ENCODE results near the gene RNF212.
A peak's percentile ranks its signal among the peaks of the same experiment; 100 is the strongest.

The RNF212 gene

DNA sequence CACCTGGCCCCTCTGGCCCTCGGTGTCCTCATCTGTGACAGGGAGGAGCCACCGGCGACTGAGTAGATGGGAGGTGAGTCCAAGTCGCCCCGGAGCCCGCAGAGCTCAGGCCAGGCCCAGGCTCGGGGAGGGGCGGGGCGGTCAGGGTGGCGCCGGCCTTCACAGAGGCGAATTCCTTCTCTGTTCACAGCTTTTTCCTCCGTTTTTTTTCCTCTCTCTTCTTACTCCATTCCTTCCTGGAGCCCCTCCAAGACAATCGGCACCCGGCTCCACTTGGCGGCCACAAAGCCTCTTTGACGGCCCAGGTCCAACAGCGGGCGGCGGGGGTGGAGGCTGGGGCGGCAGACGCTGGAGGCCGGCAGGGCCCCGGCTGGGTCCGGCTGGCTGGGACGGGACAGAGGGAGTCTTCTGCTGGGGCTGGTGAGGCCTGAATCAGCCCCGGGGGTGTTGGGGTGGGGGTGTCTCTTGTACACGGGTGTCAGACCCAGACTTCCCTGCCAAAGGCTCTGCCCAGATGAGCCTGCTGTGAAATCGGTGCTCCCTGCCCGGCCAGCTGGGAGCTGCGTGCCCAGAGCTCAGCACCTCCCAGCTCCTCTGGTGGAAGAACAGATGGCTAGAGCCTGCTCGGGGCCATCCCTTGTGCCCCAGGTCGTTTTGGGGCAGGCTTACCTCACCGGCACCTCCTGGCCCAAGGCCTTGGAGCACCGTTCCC, 79.4 kb downstream of the RNF212 start:
- intact Hi-C loops (cut with DNase I; ENCODE audit: low total_unique reads) = no loop called here
- Histone ChIP-seq H3K9me3 (no peaks in the 10 kb centered on the region), H3K27ac (peak overlapping the region; percentile 81), H3K4me3 (peak overlapping the region; percentile 30 to 44), H3K36me3 (no peaks in the 10 kb centered on the region), H3K4me1 (peaks cover 5 to 49% (median 34%) of the 10 kb centered on the region in 4 donors), H3K27me3 (peaks cover 0 to 6% of the 10 kb centered on the region in 2 donors)
- peak; percentile 56 to 89 for DNase-seq
- TF ChIP-seq, protein P1, sequence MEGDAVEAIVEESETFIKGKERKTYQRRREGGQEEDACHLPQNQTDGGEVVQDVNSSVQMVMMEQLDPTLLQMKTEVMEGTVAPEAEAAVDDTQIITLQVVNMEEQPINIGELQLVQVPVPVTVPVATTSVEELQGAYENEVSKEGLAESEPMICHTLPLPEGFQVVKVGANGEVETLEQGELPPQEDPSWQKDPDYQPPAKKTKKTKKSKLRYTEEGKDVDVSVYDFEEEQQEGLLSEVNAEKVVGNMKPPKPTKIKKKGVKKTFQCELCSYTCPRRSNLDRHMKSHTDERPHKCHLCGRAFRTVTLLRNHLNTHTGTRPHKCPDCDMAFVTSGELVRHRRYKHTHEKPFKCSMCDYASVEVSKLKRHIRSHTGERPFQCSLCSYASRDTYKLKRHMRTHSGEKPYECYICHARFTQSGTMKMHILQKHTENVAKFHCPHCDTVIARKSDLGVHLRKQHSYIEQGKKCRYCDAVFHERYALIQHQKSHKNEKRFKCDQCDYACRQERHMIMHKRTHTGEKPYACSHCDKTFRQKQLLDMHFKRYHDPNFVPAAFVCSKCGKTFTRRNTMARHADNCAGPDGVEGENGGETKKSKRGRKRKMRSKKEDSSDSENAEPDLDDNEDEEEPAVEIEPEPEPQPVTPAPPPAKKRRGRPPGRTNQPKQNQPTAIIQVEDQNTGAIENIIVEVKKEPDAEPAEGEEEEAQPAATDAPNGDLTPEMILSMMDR (IDR thresholded peaks at IDR 0.05) = no peak

- intact Hi-C loops (cut with DNase I; ENCODE audit: low total_unique reads) = no loop called here
- DNase-seq = no peak
- peaks cover 0 to 6% of the 10 kb centered on the region in 2 donors for H3K27me3 ChIP-seq
- peaks cover 5 to 49% (median 33%) of the 10 kb centered on the region in 4 donors for H3K4me1 ChIP-seq
- no peaks in the 10 kb centered on the region for H3K9me3 ChIP-seq
- no peak overlapping the region for H3K4me3 ChIP-seq
- no peaks in the 10 kb centered on the region for H3K36me3 ChIP-seq
- no peak overlapping the region for H3K27ac ChIP-seq
- TF ChIP-seq, protein P1 (IDR thresholded peaks at IDR 0.05) = no peak
Observed at GRCh38 chr4:1032861-1033260, 80.5 kb downstream of the RNF212 start.

DNA sequence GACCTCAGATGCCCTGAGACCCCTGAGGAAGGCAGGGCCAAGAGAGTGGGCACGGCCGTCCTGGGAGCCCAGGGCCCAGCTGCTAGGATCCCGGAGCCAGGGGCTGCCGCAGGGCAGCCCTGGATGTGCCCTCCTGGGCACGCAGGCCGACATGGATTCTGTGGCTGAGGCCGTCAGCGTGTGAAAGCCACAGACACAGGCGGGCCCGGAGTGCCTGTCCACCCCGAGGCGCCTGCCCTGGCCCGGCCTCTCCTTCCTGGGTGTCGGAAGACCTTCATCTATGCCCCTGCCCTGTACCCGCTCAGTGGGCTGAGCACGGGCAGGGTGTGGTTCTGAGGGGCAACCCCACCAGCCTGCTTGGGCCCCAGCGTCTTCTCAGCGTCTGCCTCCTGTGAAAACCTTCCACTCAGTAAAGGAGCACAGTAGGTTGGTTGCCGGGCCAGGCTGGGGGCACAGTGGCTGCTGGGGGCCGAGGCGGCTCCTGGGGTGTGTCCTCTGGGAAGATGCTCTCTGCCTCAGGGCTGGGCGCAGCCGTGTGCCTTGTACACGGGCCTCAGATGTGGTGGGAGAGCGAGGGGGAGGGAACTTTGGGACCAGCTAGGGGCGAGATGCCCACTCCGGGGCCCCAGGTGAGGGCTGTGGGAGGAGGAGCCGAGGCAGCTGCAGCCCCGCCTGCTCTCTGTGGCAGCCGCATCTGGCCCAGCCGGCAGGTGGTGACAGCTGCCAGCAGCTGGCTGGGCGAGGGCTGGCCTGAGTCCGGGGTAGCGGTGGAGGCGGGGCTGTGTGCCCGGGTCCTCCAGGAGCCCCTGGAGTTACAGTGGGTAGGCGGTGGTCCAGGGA, 81.2 kb downstream of the RNF212 start:
- H3K27ac ChIP-seq = no peak overlapping the region
- peaks cover 5 to 49% (median 33%) of the 10 kb centered on the region in 4 donors for H3K4me1 ChIP-seq
- H3K36me3 ChIP-seq = no peaks in the 10 kb centered on the region
- intact Hi-C loops (cut with DNase I; ENCODE audit: low total_unique reads) = no loop called here
- DNase-seq = no peak
- H3K4me3 ChIP-seq = no peak overlapping the region
- H3K27me3 ChIP-seq = peaks cover 0 to 6% of the 10 kb centered on the region in 2 donors
- no peaks in the 10 kb centered on the region for H3K9me3 ChIP-seq
- TF ChIP-seq, protein P1 (IDR thresholded peaks at IDR 0.05) = no peak

DNA sequence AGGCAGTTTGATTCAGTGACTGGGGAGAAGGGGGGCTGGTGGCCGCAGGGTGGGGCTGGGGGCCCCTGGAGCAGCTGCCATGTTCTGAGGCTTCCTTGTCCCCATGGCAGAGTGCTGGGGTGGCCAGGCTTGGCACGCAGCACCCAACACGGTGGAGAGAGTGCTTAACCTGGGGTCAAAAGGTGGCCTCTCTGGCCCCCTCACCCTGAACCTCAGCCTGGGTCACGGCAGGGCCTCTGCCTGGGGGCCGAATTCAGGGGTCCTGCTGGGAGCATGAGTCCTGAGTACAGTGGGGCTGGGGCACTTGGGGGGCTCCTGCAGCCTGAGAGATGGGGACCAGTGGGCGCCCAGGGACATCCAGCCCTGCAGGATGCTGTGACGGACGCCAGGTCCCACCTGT, 82.0 kb downstream of the RNF212 start:
- no peak overlapping the region for H3K4me3 ChIP-seq
- H3K27ac ChIP-seq = no peak overlapping the region
- no peak for DNase-seq
- intact Hi-C loops (cut with DNase I; ENCODE audit: low total_unique reads) = no loop called here
- peaks cover 0 to 6% of the 10 kb centered on the region in 2 donors for H3K27me3 ChIP-seq
- H3K36me3 ChIP-seq = no peaks in the 10 kb centered on the region
- TF ChIP-seq, protein P1 (IDR thresholded peaks at IDR 0.05) = no peak
- H3K4me1 ChIP-seq = peaks cover 5 to 49% (median 31%) of the 10 kb centered on the region in 4 donors
- H3K9me3 ChIP-seq = no peaks in the 10 kb centered on the region

DNA sequence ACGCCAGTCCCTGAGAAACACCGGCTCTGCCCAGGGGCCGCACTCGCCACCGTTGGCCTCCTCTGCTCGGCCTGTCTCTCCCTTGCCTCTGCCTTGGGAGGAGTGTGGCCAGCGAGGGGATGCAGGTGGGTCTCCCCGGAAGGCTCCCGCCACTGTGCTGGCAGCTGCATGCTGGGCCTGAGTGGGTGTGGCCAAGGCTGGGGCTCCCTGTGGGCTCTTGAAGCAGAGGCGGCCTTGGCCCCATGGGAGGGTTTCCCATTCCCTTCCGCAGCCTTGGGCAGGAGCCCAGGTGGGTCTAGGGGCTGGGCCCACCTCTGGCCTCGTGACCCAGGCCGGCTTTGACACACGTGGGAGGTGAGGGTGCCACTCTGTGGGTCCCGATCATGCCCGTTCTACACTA, 82.8 kb downstream of the RNF212 start:
- H3K4me3 ChIP-seq = no peak overlapping the region
- H3K27ac ChIP-seq = no peak overlapping the region
- no peaks in the 10 kb centered on the region for H3K9me3 ChIP-seq
- intact Hi-C loops (cut with DNase I; ENCODE audit: low total_unique reads) = no loop called here
- peaks cover 0 to 7% (median 4%) of the 10 kb centered on the region in 3 donors for H3K36me3 ChIP-seq
- H3K27me3 ChIP-seq = peaks cover 0 to 6% of the 10 kb centered on the region in 2 donors
- peaks cover 5 to 41% (median 26%) of the 10 kb centered on the region in 4 donors for H3K4me1 ChIP-seq
- DNase-seq = no peak
- TF ChIP-seq, protein P1 (IDR thresholded peaks at IDR 0.05) = no peak
